Measurements from ENCODE around the gene ARHGEF18. TPM values are rescaled to one million over a fixed set of nuclear protein-coding genes. Genes with fewer than 3 reads are reported as not detected.

The ARHGEF18 gene
- total RNA-seq, 1 donor from 2014 or later, result 47.8 TPM

DNA sequence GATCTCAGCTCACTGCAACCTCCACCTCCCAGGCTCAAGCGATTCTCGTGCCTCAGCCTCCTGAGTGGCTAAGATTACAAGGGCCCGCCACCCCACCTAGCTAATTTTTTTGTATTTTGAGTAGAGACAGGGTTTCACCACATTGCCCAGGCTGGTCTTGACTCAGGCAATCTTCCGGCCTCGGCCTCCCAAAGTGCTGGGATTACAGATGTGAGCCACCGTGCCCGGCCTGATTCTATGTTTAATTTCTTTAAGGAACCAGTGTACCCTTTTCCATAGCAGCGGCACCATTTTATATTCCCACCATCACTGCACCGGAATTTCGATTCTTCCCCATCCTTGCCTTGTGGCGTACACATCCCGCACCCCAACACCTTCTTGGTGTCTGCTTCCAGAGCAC, 36.8 kb upstream of the ARHGEF18 start:
- H3K4me3 Mint-ChIP-seq, result no peak overlapping the region
- H3K27me3 Mint-ChIP-seq (ENCODE audit: low read depth), result no peaks in the 10 kb centered on the region
- no peak overlapping the region for H3K27ac Mint-ChIP-seq
- TF ChIP-seq, protein P1, sequence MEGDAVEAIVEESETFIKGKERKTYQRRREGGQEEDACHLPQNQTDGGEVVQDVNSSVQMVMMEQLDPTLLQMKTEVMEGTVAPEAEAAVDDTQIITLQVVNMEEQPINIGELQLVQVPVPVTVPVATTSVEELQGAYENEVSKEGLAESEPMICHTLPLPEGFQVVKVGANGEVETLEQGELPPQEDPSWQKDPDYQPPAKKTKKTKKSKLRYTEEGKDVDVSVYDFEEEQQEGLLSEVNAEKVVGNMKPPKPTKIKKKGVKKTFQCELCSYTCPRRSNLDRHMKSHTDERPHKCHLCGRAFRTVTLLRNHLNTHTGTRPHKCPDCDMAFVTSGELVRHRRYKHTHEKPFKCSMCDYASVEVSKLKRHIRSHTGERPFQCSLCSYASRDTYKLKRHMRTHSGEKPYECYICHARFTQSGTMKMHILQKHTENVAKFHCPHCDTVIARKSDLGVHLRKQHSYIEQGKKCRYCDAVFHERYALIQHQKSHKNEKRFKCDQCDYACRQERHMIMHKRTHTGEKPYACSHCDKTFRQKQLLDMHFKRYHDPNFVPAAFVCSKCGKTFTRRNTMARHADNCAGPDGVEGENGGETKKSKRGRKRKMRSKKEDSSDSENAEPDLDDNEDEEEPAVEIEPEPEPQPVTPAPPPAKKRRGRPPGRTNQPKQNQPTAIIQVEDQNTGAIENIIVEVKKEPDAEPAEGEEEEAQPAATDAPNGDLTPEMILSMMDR (IDR thresholded peaks at IDR 0.05; ENCODE audit: unreplicated experiment), result no peak
- no peaks in the 10 kb centered on the region for H3K36me3 Mint-ChIP-seq
- H3K4me1 Mint-ChIP-seq, result no peaks in the 10 kb centered on the region
- peaks cover 4% of the 10 kb centered on the region for H3K9me3 Mint-ChIP-seq
- no peak for DNase-seq (ENCODE audit: low spot score in 2 of 2, unreplicated experiment in 2 of 2)

DNA sequence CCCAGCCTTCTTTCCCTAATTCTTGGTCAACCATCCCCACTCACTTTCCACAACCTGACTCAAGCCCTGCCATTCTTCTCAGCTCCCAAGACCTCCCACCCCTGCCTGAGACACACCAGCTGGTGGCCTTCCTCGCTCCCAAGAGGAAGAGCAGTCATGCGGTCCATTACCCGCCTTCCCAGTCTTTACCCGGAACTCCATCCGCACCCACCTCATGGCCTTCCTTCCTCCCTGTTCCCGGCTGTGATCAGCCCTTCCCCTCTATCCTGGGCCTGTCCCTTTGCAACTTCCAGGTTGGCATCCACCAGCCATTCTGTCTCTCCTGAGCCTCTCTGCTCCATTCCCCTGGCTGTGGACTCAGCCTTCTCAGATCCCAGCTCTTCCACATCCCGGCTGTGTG, 35.9 kb upstream of the ARHGEF18 start:
- TF ChIP-seq, protein P1 (IDR thresholded peaks at IDR 0.05; ENCODE audit: unreplicated experiment), result no peak
- no peaks in the 10 kb centered on the region for H3K27me3 Mint-ChIP-seq (ENCODE audit: low read depth)
- no peaks in the 10 kb centered on the region for H3K4me1 Mint-ChIP-seq
- H3K27ac Mint-ChIP-seq, result no peak overlapping the region
- H3K4me3 Mint-ChIP-seq, result no peak overlapping the region
- peaks cover 4% of the 10 kb centered on the region for H3K9me3 Mint-ChIP-seq
- no peaks in the 10 kb centered on the region for H3K36me3 Mint-ChIP-seq
- DNase-seq (ENCODE audit: low spot score in 2 of 2, unreplicated experiment in 2 of 2), result no peak

DNA sequence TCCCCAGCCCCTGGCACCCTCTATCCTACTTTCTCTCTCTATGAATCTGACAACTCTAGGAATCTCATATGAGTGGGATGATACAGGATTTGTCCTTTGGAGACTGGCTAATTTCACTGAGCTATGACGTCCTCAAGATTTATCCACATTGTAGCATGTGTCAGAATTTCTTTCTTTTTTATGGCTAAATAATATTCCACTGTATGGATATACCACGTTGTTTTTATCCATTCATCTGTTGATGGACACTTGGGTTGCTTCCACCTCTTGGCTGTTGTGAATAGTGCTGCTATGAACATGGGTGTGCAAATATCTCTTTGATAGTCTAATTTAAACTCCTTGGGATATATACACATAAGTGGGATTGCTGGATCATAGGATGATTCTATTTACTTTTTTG, 30.6 kb upstream of the ARHGEF18 start:
- no peaks in the 10 kb centered on the region for H3K4me1 Mint-ChIP-seq
- no peak for DNase-seq (ENCODE audit: low spot score in 2 of 2, unreplicated experiment in 2 of 2)
- H3K36me3 Mint-ChIP-seq, result peaks cover 4% of the 10 kb centered on the region
- TF ChIP-seq, protein P1 (IDR thresholded peaks at IDR 0.05; ENCODE audit: unreplicated experiment), result no peak
- no peaks in the 10 kb centered on the region for H3K27me3 Mint-ChIP-seq (ENCODE audit: low read depth)
- no peak overlapping the region for H3K27ac Mint-ChIP-seq
- H3K4me3 Mint-ChIP-seq, result no peak overlapping the region
- H3K9me3 Mint-ChIP-seq, result peaks cover 11% of the 10 kb centered on the region

DNA sequence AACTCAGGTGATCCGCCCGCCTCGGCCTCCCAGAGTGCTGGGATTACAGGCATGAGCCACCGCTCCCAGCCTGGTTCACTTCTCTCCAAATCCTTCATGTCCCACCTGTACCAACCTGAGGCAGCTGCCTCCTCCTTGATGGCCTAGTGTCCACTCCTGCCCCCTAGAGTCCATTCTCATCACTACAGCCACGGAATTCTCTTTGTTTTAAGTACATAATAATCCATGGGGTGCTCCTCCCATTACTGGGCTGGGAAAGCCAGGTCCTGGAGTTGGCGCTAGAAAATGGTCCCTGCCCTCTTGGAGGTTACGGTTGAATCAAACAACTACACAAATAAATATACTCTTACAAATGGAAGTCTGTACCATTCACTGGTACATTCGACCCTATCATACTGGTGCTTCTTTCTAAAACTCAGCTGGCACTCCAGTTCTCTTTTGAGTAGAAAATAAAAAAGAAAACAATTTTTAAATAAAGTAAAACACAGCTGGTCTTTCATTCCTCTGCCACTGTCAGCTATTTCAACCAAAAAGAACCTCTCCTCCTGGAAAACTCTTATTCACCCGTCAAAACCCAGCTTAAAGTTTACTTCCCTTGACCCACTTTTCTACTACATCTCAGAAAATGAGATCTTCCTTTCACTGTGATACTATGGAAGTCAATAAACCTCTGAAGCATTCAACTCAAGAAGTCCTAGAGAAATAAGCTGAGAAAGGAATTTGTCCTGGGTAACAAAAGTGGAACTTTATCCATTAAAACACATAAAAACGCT, 22.4 kb upstream of the ARHGEF18 start:
- TF ChIP-seq, protein P1 (IDR thresholded peaks at IDR 0.05; ENCODE audit: unreplicated experiment), result peak; percentile 23
- Mint-ChIP-seq H3K4me3 (no peak overlapping the region), H3K36me3 (no peaks in the 10 kb centered on the region), H3K27me3 (ENCODE audit: low read depth) (peaks cover 2% of the 10 kb centered on the region), H3K27ac (no peak overlapping the region), H3K9me3 (peaks cover 19% of the 10 kb centered on the region), H3K4me1 (no peaks in the 10 kb centered on the region)
- no peak for DNase-seq (ENCODE audit: low spot score in 2 of 2, unreplicated experiment in 2 of 2)

DNA sequence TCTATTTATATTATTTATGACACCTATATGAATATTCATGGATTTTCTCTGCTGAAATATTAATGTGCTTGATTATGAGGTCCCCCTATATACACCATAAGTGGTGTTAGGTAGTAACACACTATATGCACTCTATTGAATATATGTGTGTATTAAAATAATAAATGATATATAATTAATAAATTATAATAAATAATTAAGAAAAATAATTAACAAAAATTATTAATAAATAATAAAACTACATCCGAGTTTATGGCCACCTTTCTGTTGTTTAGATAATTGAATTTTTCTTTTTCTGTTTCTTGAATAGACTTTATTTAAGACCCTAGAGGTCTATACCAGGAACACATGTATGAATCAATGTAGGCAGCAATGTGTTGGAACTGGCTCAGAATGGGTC, 20.9 kb upstream of the ARHGEF18 start:
- Mint-ChIP-seq H3K4me1 (no peaks in the 10 kb centered on the region), H3K4me3 (no peak overlapping the region), H3K36me3 (no peaks in the 10 kb centered on the region), H3K27ac (no peak overlapping the region), H3K27me3 (ENCODE audit: low read depth) (peaks cover 2% of the 10 kb centered on the region), H3K9me3 (peaks cover 19% of the 10 kb centered on the region)
- DNase-seq (ENCODE audit: low spot score in 2 of 2, unreplicated experiment in 2 of 2), result no peak
- TF ChIP-seq, protein P1 (IDR thresholded peaks at IDR 0.05; ENCODE audit: unreplicated experiment), result no peak
